K562 (cell line): ENCODE measurements around the gene POLE2. TPM values are rescaled to one million over a fixed set of nuclear protein-coding genes. Genes with fewer than 3 reads are reported as not detected.

ENCODE experiments used
- ARID2 ChIP-seq: fragments of 450-650 bp; IDR thresholded peaks from 2 replicates; pipeline ENCODE4 v1.6.1; 2017; ENCODE audit warnings: antibody characterized with exemption, mild to moderate bottlenecking
- ARID4B ChIP-seq: sonication (generic); formaldehyde crosslinking; IDR thresholded peaks from 2 replicates; pipeline ENCODE4 v1.8.0; 2022; ENCODE audit warnings: mild to moderate bottlenecking, missing genetic modification reagents
- ATF1 ChIP-seq, 2 experiments: fragments of 450-650 bp in 1 of 2; IDR thresholded peaks; 2 replicates each; pipeline ENCODE4 v1.6.1; 2016; ENCODE audit warnings: missing compliant biosample characterization in 1 of 2, missing genetic modification characterization in 1 of 2
- CHD1 ChIP-seq: fragments of 200-600 bp; sonication (generic); IDR thresholded peaks from one replicate; pipeline ENCODE4 v1.6.1; 2012; ENCODE audit warnings: mild to moderate bottlenecking, moderate library complexity, low read length, inconsistent platforms
- ETV1 ChIP-seq: fragments of 450-650 bp; conservative IDR thresholded peaks from 2 replicates; pipeline ENCODE4 v1.6.1; 2016; ENCODE audit warnings: missing genetic modification characterization, control low read depth, low read depth, missing compliant biosample characterization
- MLLT1 ChIP-seq, 2 experiments: fragments of 450-650 bp; IDR thresholded peaks; 2 replicates each; pipeline ENCODE4 v1.6.1; 2016
- MNT ChIP-seq, 2 experiments: fragments of 450-650 bp; conservative IDR thresholded peaks; 2 replicates each; pipeline ENCODE4 v1.6.1; 2017; ENCODE audit warnings: mild to moderate bottlenecking in 2 of 2, moderate library complexity in 2 of 2
- NR2C1 ChIP-seq, 2 experiments: fragments of 450-650 bp; IDR thresholded peaks; 2 replicates each; pipeline ENCODE4 v1.6.1; 2017; ENCODE audit warnings: mild to moderate bottlenecking in 2 of 2, antibody characterized with exemption in 1 of 2, inconsistent platforms in 1 of 2, missing compliant biosample characterization in 1 of 2, missing genetic modification characterization in 1 of 2
- POLR2AphosphoS5 ChIP-seq: IDR thresholded peaks from 2 replicates; pipeline ENCODE4 v1.6.1; 2011; ENCODE audit warnings: mild to moderate bottlenecking, low read depth, low read length, moderate library complexity; ENCODE audit not compliant: control insufficient read depth, insufficient read depth
- RFX7 ChIP-seq: fragments of 250-450 bp; sonication (Bioruptor Pico); IDR thresholded peaks from 2 replicates; pipeline ENCODE4 v1.5.1; 2021; ENCODE audit warnings: mild to moderate bottlenecking
- SMARCA4 ChIP-seq: fragments of 450-650 bp; IDR thresholded peaks from 2 replicates; pipeline ENCODE4 v1.6.1; 2016
- TCF15 ChIP-seq: fragments of 250-450 bp; sonication (Bioruptor Pico); IDR thresholded peaks from 2 replicates; pipeline ENCODE4 v1.8.0; 2022; ENCODE audit warnings: moderate library complexity, mild to moderate bottlenecking, inconsistent platforms
- TRIM24 ChIP-seq, 2 experiments: fragments of 450-650 bp; IDR thresholded peaks; 2 replicates each; pipeline ENCODE4 v1.6.1; 2016
- ZFP91 ChIP-seq: sonication (generic); formaldehyde crosslinking; IDR thresholded peaks from 2 replicates; pipeline ENCODE4 v1.8.0; 2022; ENCODE audit warnings: mild to moderate bottlenecking, missing genetic modification reagents
- ZNF197 ChIP-seq: fragments of 200-800 bp; sonication (Bioruptor generic); IDR thresholded peaks from 2 replicates; pipeline ENCODE4 v1.6.1; 2016; ENCODE audit warnings: low read depth, missing genetic modification characterization, missing compliant biosample characterization
- ZNF586 ChIP-seq: fragments of 450-650 bp; formaldehyde crosslinking; conservative IDR thresholded peaks from 2 replicates; pipeline ENCODE4 v1.4.0; 2020; ENCODE audit warnings: mild to moderate bottlenecking, moderate library complexity
- polyA plus RNA-seq, 8 experiments: library from polyadenylated mRNA; depleted of rRNA in 4 of 8; stranded (reverse) in 5 of 8; unstranded in 3 of 8; fragments of >200 nt; fragmentation: Nextera tagmentation in 2 of 8; fragmentation: Illumina TruSeq in 1 of 8; extraction: Ambion mirVana in 2 of 8; extraction: Trizol in 1 of 8; gene quantifications; 2 replicates each; pipeline versions ENCODE4 v1.2.1 to v1.2.3, GENCODE V29; 2011 to 2014; ENCODE audit warnings: inconsistent platforms in 1 of 8, missing spikeins in 1 of 8
- total RNA-seq, 7 experiments: library from RNA; depleted of rRNA in 6 of 7; stranded (reverse); fragments of >200 nt in 6 of 7; fragmentation: Illumina TruSeq in 2 of 7; extraction: Trizol in 2 of 7; gene quantifications; 2 replicates each; pipeline versions ENCODE4 v1.2.1 to v1.2.3, GENCODE V29; 2011 to 2021; ENCODE audit warnings: low replicate concordance in 1 of 7

POLE2 gene
- total and polyA plus RNA-seq, 9 of the 15 experiments (the other 6 are each of a cell fraction or from before 2014, with no cell fraction given), result 30.7 to 78.4 (median 55.4) TPM

- no peak; a peak in 1 of 4 replicates for TF ChIP-seq MLLT1 (IDR thresholded peaks at IDR 0.05)
- TF ChIP-seq ETV1, result no peak
- no peak for TF ChIP-seq ZNF586 (CRISPR knock-in tag)
- no peak for TF ChIP-seq TCF15
- TF ChIP-seq CHD1, result no peak
- TF ChIP-seq ARID4B (CRISPR knock-in tag), result peak; percentile 89
- no peak for TF ChIP-seq NR2C1 (IDR thresholded peaks at IDR 0.05)
- 0 out of 2 replicates have a peak, but pooled peaks have one; percentile 42 for TF ChIP-seq NR2C1 (tag; IDR thresholded peaks at IDR 0.05)
- TF ChIP-seq ZNF197 (CRISPR knock-in tag), result no peak
- no peak; the same call in 1 of the 2 replicates for TF ChIP-seq SMARCA4
- no peak for TF ChIP-seq ATF1 (CRISPR knock-in tag; IDR thresholded peaks at IDR 0.05)
- TF ChIP-seq ATF1 (tag; IDR thresholded peaks at IDR 0.05), result peak; percentile 70
- TF ChIP-seq ARID2, result no peak
- TF ChIP-seq ZFP91, result no peak
- TF ChIP-seq MNT (conservative IDR thresholded peaks at IDR 0.05), result peak; percentile 75 to 80; a peak in 3 of 4 replicates
- TF ChIP-seq RFX7 (CRISPR knock-in tag), result no peak
- TF ChIP-seq TRIM24 (IDR thresholded peaks at IDR 0.05), result peak in 1 of 2 experiments; percentile 17; a peak in 1 of 4 replicates
- peak; percentile 78 for TF ChIP-seq POLR2AphosphoS5
These were observed 89.3 kb downstream of the POLE2 start, which contains the start of gene LRR1 (continued) for GRCh38 chr14:49598485-49599300.
